HepG2 (cell line): ENCODE measurements around the gene WDR45B. TPM values are rescaled to one million over a fixed set of nuclear protein-coding genes. Genes with fewer than 3 reads are reported as not detected.

Experiments used
- ATAC-seq: fragments of 200-7000 bp; cut with Tn5 transposase; 3 replicates; pipeline ENCODE4 v1.9.1; 2020; ENCODE audit warnings: mild to moderate bottlenecking, moderate library complexity
- BruUV-seq: library from RNA; stranded (reverse); fragments of 400-500 nt; replicated peaks from 2 replicates; lab custom pipeline; 2021; lab: Mats Ljungman, UMichigan
- CTCF ChIA-PET: fragments of 300-600 bp; formaldehyde crosslinking; extraction: SDS; loops from one replicate; lab custom pipeline; 2021; ENCODE audit warnings: low total read pairs, inconsistent platforms, low intra/inter-chr PET ratio; lab: Yijun Ruan, JAX
- POLR2A ChIA-PET: fragments of 350-600 bp; sonication (Branson Sonifier 250); formaldehyde crosslinking; loops from one replicate; lab custom pipeline; 2020; ENCODE audit warnings: antibody characterized with exemption, inconsistent platforms; lab: Yijun Ruan, JAX
- DNase-seq: peaks from one replicate; pipeline ENCODE4 v3.0.0-alpha.2; 2015; ENCODE audit warnings: low spot score
- FAIRE-seq: peaks from 3 replicates; lab custom pipeline; 2011; peaks lifted over from hg19 to GRCh38; lab: Jason Lieb, UNC
- H2AFZ ChIP-seq: one replicate; pipeline ENCODE4 v1.6.1; 2011; ENCODE audit warnings: low read length, inconsistent platforms
- H3K27ac ChIP-seq: fragments of 300-600 bp; 3 replicates; pipeline ENCODE4 v1.8.0; 2011; ENCODE audit warnings: mixed run types, mild to moderate bottlenecking, mixed read lengths, low read length, inconsistent platforms; ENCODE audit not compliant: insufficient read depth; ENCODE audit errors: extremely low read length
- H3K27me3 ChIP-seq, 2 experiments: fragments of 200-600 bp in 1 of 2; 2 replicates in 1 of 2; 3 replicates in 1 of 2; pipeline versions ENCODE4 v1.6.0 to v1.8.0; 2011; ENCODE audit warnings: low read length in 2 of 2, mild to moderate bottlenecking in 2 of 2, moderate library complexity in 2 of 2, inconsistent platforms in 1 of 2; ENCODE audit not compliant: insufficient read depth in 2 of 2, control insufficient read depth in 1 of 2
- H3K36me3 ChIP-seq, 2 experiments: fragments of 200-600 bp in 1 of 2; replicated peaks in 1 of 2; 2 replicates in 1 of 2; 3 replicates in 1 of 2; pipeline versions ENCODE4 v1.5.1 to v1.8.0; 2011; ENCODE audit warnings: low read length in 2 of 2, inconsistent platforms in 1 of 2; ENCODE audit not compliant: insufficient read depth in 2 of 2, control insufficient read depth in 1 of 2
- H3K4me1 ChIP-seq: 2 replicates; pipeline ENCODE4 v1.5.1; 2012; ENCODE audit warnings: low read length, inconsistent platforms; ENCODE audit not compliant: insufficient read depth
- H3K4me2 ChIP-seq: 2 replicates; pipeline ENCODE4 v1.6.0; 2011; ENCODE audit warnings: low read depth, low read length, inconsistent platforms
- H3K4me3 ChIP-seq, 3 experiments: fragments of 200-600 bp in 1 of 3; sonication (generic), shearing (Covaris generic) in 1 of 3; replicated peaks in 1 of 3; 2 replicates each; pipeline ENCODE4 v1.5.1; 2011 to 2016; ENCODE audit warnings: low read length in 3 of 3, inconsistent platforms in 2 of 3, low read depth in 2 of 3, mild to moderate bottlenecking in 2 of 3, control low read depth in 1 of 3, mixed read lengths in 1 of 3; ENCODE audit not compliant: insufficient read depth in 1 of 3
- H3K79me2 ChIP-seq: one replicate; pipeline ENCODE4 v1.6.1; 2011; ENCODE audit warnings: low read length, inconsistent platforms; ENCODE audit not compliant: insufficient read depth
- H3K9ac ChIP-seq: 2 replicates; pipeline ENCODE4 v1.6.0; 2011; ENCODE audit warnings: mild to moderate bottlenecking, low read depth, low read length, inconsistent platforms; ENCODE audit not compliant: insufficient read depth
- H3K9me3 ChIP-seq: 2 replicates; pipeline ENCODE4 v1.5.1; 2012; ENCODE audit warnings: mild to moderate bottlenecking, low read length
- H4K20me1 ChIP-seq: 2 replicates; pipeline ENCODE4 v1.6.0; 2011; ENCODE audit warnings: inconsistent platforms, mild to moderate bottlenecking, low read length, moderate library complexity; ENCODE audit not compliant: insufficient read depth
- AGO2 ChIP-seq: fragments of 200-400 bp; formaldehyde crosslinking; optimal IDR thresholded peaks from 2 replicates; pipeline ENCODE3; 2017; ENCODE audit warnings: mild to moderate bottlenecking, low read depth, low read length, moderate library complexity
- POLR2A ChIP-seq, 2 experiments: IDR thresholded peaks; 2 replicates each; pipeline ENCODE4 v1.6.1; 2011; ENCODE audit warnings: low read depth in 2 of 2, low read length in 2 of 2, mild to moderate bottlenecking in 1 of 2, moderate library complexity in 1 of 2; ENCODE audit not compliant: insufficient read depth in 1 of 2
- RBM22 ChIP-seq: fragments of 200-400 bp; formaldehyde crosslinking; optimal IDR thresholded peaks from 2 replicates; pipeline ENCODE3; 2017; ENCODE audit warnings: mild to moderate bottlenecking, low read length, moderate library complexity
- TBP ChIP-seq: sonication (generic); formaldehyde crosslinking; IDR thresholded peaks from 2 replicates; pipeline ENCODE4 v1.5.0; 2020; ENCODE audit warnings: missing genetic modification reagents
- ZNF121 ChIP-seq: sonication (generic); formaldehyde crosslinking; IDR thresholded peaks from 2 replicates; pipeline ENCODE4 v1.5.0; 2020; ENCODE audit warnings: mild to moderate bottlenecking, missing genetic modification reagents
- WGBS: methylation state at CpG from one replicate; pipeline ENCODE4 v1.1.6; 2017; ENCODE audit warnings: low lambda C conversion rate; 5-methylcytosine and 5-hydroxymethylcytosine counted together
- in situ Hi-C: cut with HindIII; loops from 2 replicates; pipeline ENCODE4 v1.10.0; 2017; ENCODE audit warnings: low pct_unique_long_range_greater_than_20kb; ENCODE audit not compliant: extremely low pct_ligation_motif_present
- intact Hi-C: fragments of 100-400 bp; cut with micrococcal nuclease; formaldehyde crosslinking; loops from one replicate; pipeline ENCODE4 v1.10.0; 2022; ENCODE audit not compliant: unreplicated experiment
- polyA plus RNA-seq, 8 experiments: library from polyadenylated mRNA; depleted of rRNA in 3 of 8; stranded (reverse) in 7 of 8; unstranded in 1 of 8; fragments of >200 nt; fragmentation: Illumina TruSeq in 4 of 8; extraction: Trizol in 4 of 8; gene quantifications; 2 replicates each; pipeline versions ENCODE4 v1.2.1 to v1.2.3, GENCODE V29; 2011 to 2016; ENCODE audit warnings: low read depth in 4 of 8, missing spikeins in 1 of 8, mixed read lengths in 1 of 8; ENCODE audit not compliant: insufficient read depth in 1 of 8
- total RNA-seq, 5 experiments: library from RNA; depleted of rRNA; stranded (reverse); fragments of >200 nt; fragmentation: Illumina TruSeq; extraction: Trizol; gene quantifications; 2 replicates each; pipeline ENCODE4 v1.2.3, GENCODE V29; 2016; ENCODE audit warnings: low read depth in 1 of 5
- TF ChIP-seq, protein P1 (sequence below), 2 experiments: fragments of 450-650 bp in 1 of 2; sonication (generic) in 1 of 2; formaldehyde crosslinking in 1 of 2; IDR thresholded peaks; 2 replicates each; pipeline versions ENCODE4 v1.6.1 to v1.8.0; 2016 to 2022; ENCODE audit warnings: antibody characterized with exemption in 1 of 2, mild to moderate bottlenecking in 1 of 2, missing genetic modification reagents in 1 of 2

Gene WDR45B
- total and polyA plus RNA-seq, 2 of the 13 experiments (the other 11 are each of a cell fraction or from before 2014, with no cell fraction given): 86.2 to 155 TPM

DNA sequence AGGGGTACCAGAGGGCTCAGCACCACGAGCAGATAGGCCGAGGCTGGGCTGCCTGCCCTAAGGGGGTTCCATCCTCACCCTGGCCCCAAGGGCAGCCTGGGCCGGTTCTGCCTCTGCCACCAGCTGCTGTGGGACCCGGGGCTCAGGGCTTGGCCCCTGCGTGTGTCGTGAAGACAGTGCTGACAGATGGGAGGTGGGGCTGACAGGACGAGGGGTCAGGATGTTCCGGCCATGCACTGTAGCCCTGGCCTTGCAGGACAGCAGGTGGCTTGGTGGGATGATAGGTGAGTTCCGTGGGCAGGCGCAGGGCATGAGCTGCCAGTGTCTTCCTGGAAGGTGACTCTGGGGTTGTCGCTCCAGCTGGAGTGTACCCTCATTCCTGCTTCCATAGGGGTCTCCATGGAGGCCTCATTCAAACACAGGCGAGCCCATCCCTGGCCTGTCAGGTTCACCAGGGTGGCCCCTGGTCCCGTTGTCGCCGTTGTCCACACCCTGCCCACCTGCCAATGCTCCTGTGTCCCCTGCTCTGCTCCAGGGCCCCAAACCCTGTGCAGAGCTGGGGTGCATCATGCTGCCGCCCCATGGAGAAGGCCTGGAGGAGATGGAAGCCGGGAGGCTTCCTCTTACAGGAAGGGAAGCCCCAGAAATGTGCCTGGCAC is 57.2 kb downstream of the WDR45B start:
- in situ Hi-C loops: no loop called here
- Histone ChIP-seq H3K79me2 (no peaks in the 10 kb centered on the region), H2AFZ (no peak overlapping the region), H3K36me3 (peaks cover 24 to 45% of the 10 kb centered on the region in 2 experiments), H3K9me3 (no peaks in the 10 kb centered on the region)
- FAIRE-seq: no peak
- TF ChIP-seq RBM22 (peak; percentile 93), AGO2 (peak; percentile 88), POLR2A (IDR thresholded peaks at IDR 0.05; ENCODE audit: insufficient read depth in 1 of 2, low read depth in 2 of 2, low read length in 2 of 2) (peak in 1 of 2 experiments; percentile 38; a peak in 1 of 4 replicates), TBP (CRISPR knock-in tag) (no peak), ZNF121 (CRISPR knock-in tag) (no peak)
- TF ChIP-seq, protein P1, sequence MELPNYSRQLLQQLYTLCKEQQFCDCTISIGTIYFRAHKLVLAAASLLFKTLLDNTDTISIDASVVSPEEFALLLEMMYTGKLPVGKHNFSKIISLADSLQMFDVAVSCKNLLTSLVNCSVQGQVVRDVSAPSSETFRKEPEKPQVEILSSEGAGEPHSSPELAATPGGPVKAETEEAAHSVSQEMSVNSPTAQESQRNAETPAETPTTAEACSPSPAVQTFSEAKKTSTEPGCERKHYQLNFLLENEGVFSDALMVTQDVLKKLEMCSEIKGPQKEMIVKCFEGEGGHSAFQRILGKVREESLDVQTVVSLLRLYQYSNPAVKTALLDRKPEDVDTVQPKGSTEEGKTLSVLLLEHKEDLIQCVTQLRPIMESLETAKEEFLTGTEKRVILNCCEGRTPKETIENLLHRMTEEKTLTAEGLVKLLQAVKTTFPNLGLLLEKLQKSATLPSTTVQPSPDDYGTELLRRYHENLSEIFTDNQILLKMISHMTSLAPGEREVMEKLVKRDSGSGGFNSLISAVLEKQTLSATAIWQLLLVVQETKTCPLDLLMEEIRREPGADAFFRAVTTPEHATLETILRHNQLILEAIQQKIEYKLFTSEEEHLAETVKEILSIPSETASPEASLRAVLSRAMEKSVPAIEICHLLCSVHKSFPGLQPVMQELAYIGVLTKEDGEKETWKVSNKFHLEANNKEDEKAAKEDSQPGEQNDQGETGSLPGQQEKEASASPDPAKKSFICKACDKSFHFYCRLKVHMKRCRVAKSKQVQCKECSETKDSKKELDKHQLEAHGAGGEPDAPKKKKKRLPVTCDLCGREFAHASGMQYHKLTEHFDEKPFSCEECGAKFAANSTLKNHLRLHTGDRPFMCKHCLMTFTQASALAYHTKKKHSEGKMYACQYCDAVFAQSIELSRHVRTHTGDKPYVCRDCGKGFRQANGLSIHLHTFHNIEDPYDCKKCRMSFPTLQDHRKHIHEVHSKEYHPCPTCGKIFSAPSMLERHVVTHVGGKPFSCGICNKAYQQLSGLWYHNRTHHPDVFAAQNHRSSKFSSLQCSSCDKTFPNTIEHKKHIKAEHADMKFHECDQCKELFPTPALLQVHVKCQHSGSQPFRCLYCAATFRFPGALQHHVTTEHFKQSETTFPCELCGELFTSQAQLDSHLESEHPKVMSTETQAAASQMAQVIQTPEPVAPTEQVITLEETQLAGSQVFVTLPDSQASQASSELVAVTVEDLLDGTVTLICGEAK (IDR thresholded peaks at IDR 0.05): no peak
- TF ChIP-seq, protein P1 (CRISPR knock-in tag; IDR thresholded peaks at IDR 0.05): peak; percentile 47; the same call in 1 of the 2 replicates
- TF ChIP-seq, all 625 proteins: peak for 4
- ATAC-seq: no peak; the same call in 1 of the 3 replicates
- Histone ChIP-seq H3K27me3 (no peaks in the 10 kb centered on the region), H3K27ac (peak overlapping the region; percentile 72), H3K4me1 (peaks cover 27% of the 10 kb centered on the region), H4K20me1 (peaks cover 7% of the 10 kb centered on the region; the same call in 1 of the 2 replicates), H3K9ac (no peak overlapping the region), H3K4me3 (no peak overlapping the region), H3K4me2 (no peak overlapping the region)
- 99% methylated on average over 8 of the region's 17 CpGs for WGBS
- intact Hi-C loops: no loop called here
- ChIA-PET CTCF (no interaction called here), POLR2A (interaction anchor here (2.6 kb wide), 1 partner anchor 22 kb away, joined by 15 read pairs; no protein-coding TSS in a partner anchor)
- BruUV-seq: no TSS peak
- DNase-seq: no peak
